Measurements from ENCODE around the gene ZP1. TPM values are rescaled to one million over a fixed set of nuclear protein-coding genes. Genes with fewer than 3 reads are reported as not detected.
"Not testable (repeated sequence)": the region's sequence is repeated elsewhere in the genome, so short reads cannot be mapped to it uniquely, and the experiment has no call there.

The ZP1 gene
- polyA plus RNA-seq, 3 donors, result 0.33 to 1.5 (median 0.79) TPM

DNA sequence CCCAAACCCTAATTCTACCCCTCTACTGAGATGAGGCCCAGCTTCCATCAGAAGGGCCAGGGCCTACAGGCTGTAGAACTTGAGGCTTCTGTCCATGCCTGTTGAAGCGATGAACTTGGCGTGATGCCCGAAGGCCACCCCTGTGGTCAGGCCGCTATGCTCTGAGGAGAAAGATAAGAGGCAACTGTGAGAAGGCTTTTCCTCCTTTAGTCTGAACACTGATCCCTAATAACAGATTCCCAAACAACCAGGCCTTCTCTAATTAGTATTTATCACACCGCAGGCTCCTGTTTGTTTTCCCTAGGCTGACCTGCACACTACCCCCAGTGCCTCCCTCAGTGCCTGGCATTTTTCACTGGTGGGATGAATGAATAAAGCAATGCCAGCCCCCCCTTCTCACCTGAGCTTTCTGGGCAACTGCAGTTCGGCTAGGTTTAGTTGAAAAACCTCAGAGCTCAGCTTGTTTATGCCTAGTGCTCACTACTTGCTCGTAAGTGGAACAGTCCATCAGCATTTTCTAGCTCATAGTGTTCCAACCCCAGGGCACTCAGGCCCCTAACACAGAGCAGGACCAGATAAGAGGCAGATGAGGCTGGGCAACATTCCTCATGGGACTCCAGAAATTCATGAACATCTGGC, 23.9 kb downstream of the ZP1 start:
- H3K27ac ChIP-seq (ENCODE audit: low read depth, low read length), result no peak overlapping the region
- WGBS, 3 donors, result 61 to 78% (median 73%) methylated on average over 7 of the region's 7 CpGs

GRCh38 chr11:60895687-60896086, 28.3 kb downstream of the ZP1 start:
- 79 to 94% (median 79%) methylated on average over 5 of the region's 5 CpGs for whole genome bisulfite sequencing, 3 donors
- no peak overlapping the region for H3K27ac ChIP-seq (ENCODE audit: low read depth, low read length)

DNA sequence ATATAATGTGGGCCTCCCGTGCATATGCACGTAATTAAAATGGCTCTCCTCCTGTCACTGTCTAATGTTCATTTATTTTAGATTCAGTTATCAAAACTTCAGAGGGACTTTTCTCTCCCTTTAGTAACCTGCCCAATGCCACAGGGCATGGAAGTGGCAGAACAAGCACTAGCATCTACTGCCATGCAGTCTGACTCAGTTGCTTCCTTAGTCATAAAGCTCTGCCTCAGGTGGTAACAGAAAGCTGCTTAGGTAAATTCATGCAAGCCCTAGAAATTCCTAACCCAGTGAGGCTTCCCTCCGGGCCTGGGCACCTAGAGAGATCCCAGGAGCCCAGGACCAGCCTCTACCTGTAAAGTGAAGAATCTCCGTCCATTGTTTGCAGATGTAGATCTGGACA, 30.2 kb downstream of the ZP1 start:
- WGBS, 3 donors, result 86 to 94% (median 93%) methylated on average over 4 of the region's 4 CpGs

GRCh38 chr11:60899046-60899936, 31.9 kb downstream of the ZP1 start:
- WGBS, 3 donors, result 60 to 64% (median 61%) methylated on average over 12 of the region's 12 CpGs
- no peak overlapping the region for H3K27ac ChIP-seq (ENCODE audit: low read depth, low read length)

More for the DNA sequence above, 30.2 kb downstream of the ZP1 start:
- H3K27ac ChIP-seq (ENCODE audit: low read depth, low read length), result no peak overlapping the region

DNA sequence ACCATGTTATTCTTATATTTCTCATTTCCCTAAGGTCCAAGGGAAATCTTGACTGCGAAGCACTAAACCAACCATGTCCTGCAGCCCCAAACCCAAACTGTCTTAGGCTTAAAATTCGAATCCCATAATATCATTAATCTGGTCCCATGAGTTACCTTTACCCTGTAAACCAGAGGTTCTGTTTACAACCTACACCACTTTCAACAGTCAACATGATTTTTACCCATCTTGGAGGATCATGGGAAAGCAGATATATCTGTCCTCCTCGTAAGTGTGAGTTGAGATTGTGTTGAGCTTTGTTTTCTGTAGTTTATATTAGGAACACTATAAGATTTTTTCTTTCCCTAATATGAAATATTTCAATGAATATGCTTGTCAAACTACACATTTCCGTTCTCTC, 32.6 kb downstream of the ZP1 start:
- 66 to 84% (median 76%) methylated on average over 4 of the region's 4 CpGs for WGBS, 3 donors
- no peak overlapping the region for H3K27ac ChIP-seq (ENCODE audit: low read depth, low read length)

DNA sequence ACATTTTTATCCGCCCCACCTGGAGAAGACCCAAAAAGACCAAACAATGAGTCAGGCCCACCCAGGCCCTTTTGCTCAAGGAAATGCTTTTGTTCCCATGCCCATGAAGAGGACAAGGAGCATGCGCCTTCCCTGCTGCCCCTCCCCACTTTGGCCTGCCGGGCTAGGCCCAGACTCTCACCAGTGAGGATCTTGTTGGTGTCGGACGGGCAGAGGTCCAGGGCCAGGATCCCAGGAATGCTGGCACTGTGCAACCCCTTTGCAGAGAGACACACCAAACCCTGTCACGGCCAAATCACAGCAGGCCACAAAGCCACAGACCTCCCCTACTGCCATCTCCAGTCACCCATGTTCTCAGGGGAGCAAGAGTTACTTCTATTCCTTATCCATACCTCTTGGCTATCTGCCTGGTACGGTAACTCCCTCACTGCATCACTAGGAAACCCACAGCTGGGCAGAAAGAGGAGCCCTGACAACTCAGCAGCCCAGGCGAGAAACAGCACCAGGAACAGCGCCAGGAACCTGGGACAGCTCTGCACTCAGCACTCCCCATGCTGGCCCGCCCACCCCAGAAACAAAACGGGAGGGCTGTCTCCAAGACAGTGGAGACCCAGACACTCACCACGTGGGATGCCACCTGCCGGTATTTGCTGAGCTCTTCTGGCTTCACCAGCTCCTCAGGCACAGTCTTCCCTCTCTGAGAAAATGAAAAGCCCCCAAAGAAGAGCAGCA, 33.5 kb downstream of the ZP1 start:
- H3K27ac ChIP-seq (ENCODE audit: low read depth, low read length), result no peak overlapping the region
- WGBS, 3 donors, result 74 to 82% (median 80%) methylated on average over 13 of the region's 13 CpGs

GRCh38 chr11:60902625-60903024, 35.3 kb downstream of the ZP1 start:
- no peak overlapping the region for H3K27ac ChIP-seq (ENCODE audit: low read depth, low read length)
- WGBS, 3 donors, result 88 to 91% (median 89%) methylated on average over 11 of the region's 11 CpGs

DNA sequence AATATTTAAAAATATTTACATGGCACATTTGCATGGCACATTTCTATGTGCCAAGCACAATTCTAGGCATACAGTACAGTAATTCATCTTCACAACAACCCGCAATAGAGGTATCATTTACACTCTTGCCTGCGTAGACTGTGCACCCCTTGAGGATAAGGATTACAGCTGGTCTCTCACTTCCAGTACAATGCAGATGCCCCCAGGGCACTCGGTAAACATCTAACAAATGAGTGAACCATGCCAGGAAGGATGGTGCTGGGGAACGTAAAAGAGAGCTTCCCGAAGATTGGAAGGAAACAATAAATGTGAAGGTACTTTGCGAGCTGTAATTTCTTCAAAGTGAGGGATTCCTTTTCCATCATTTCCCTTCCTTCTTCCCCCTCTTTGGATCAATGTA, 37.7 kb downstream of the ZP1 start:
- no peak overlapping the region for H3K27ac ChIP-seq (ENCODE audit: low read depth, low read length)
- 38 to 43% (median 41%) methylated on average over 6 of the region's 6 CpGs for WGBS, 3 donors

DNA sequence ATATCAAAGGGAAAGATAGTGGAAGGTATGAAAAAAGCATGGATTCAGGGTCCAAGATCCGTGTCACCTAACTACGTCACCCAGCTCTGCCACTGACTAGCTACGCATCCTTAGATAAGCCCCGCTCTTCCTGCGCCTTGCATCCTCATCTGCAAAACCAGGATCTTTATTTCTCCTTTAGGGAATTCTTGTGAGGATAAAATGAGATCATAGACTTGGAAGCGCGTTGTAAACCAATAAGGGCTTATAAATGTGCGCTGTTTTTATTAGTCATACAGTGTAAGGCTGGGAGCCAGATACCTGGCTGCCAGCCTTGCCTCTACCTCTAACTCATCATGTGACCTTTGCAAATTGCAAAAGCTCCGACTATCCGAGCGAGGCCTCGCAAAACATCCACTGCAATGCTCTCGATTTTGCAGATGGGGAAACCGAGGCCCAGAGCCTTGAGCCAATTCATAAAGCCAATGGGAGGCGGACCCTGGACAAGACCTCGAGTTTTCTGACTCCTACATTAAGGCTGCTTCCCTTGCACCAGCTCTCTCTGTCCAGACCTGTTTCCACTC, 38.3 kb downstream of the ZP1 start:
- 4 to 8% (median 5%) methylated on average over 16 of the region's 16 CpGs for WGBS, 3 donors
- no peak overlapping the region for H3K27ac ChIP-seq (ENCODE audit: low read depth, low read length)

DNA sequence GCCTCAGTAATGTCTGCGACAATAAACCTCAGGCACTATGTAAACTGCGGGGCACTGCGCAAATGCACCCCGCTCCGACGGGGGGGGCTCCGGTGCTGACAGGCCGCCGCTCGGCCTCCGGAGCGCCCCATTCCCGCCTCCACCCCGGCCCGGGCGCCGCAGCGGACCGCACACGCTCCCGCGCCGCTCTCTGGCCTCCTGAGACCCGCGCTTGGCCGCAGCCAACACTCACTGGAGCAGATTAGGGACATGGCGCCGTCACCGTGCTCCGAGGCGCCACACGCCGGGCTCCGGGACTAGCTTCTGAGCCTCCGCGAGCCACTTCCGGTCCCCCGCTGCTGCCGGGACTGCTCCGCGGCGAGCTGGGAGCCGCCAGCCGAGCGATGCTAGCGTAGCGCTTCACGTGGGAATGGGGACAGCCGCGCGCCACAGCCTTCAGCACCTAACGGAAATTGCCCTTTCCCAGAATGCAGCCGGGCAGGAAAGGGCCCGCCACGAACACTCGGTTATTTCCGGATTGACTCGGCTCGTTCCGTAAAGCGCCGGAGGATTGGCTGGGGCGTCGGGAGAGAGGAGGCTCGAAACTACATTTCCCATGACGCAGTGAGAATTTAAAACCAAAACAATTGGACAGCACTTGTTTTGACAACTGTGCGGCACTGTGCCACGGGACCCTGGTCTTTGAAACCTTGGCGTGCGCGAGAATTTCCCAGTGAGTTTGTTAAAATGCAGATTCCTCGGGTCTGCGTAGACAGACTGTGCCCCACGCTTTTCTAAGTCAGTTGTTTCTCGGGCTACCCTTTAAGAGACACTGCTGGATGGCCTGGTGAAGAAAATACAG, 39.0 kb downstream of the ZP1 start, which contains the start of gene PRPF19:
Gene PRPF19, minus strand, starts transcription at position 454 of the 841 bp plus-strand sequence. Its CDS starts 203 bp downstream, at position 251.
- H3K27ac ChIP-seq (ENCODE audit: low read depth, low read length), result peak within 1 kb of the TSS; percentile 51
- 0% methylated on average over 75 of the region's 75 CpGs for WGBS, 3 donors

- H3K27ac ChIP-seq (ENCODE audit: low read depth, low read length), result no peak overlapping the region
- 28 to 71% (median 41%) methylated on average over 1 of the region's 1 CpG for WGBS, 3 donors
Measured at GRCh38 chr11:60908803-60909202, 41.5 kb downstream of the ZP1 start.

DNA sequence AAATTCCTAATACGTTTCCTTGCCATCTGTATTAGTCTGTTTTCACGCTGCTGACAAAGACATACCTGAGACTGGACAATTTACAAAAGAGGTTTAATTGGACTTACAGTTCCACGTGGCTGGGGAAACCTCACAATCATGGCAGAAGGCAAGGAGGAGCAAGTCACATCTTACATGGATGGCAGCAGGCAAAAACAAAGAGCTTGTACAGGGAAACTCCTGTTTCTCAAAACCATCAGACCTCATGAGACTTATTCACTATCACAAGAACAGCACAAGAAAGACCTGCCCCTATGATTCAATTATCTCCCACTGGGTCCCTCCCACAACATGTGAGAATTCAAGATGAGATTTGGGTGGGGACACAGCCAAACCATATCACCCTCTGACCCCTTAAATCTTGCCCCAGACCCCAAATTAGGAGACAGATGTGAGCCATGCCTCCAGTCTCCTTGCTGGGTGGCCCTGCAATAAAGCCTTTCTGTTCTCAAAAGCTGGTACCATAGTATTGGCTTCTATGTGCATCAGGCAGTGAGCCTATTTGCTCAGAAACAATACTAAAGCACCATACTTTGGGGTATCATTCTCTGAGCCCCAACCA, 42.4 kb downstream of the ZP1 start:
- WGBS, 3 donors, result 56 to 72% (median 66%) methylated on average over 3 of the region's 3 CpGs
- H3K27ac ChIP-seq (ENCODE audit: low read depth, low read length), result not testable (repeated sequence)

DNA sequence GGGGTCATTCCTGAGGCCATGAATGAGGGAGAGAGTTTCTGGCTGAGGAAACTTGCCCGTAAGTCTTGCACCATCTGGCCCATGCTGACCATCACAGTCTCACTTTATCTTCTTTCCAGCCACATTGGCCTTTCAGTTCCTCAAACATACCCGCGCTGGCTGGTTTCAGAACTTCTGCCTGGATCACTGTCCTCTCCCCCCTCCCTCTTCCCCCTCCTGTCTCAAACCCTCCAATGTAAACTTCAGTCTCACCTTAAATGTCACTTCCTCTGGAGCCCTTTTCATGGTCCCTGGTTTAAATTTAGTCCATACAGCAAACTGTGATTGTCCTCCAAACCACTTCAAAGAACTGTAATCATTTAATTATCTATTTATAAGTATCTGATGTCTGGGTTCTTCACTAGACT, 42.9 kb downstream of the ZP1 start:
- no peak overlapping the region for H3K27ac ChIP-seq (ENCODE audit: low read depth, low read length)
- WGBS, 3 donors, result 72 to 76% (median 74%) methylated on average over 3 of the region's 3 CpGs

DNA sequence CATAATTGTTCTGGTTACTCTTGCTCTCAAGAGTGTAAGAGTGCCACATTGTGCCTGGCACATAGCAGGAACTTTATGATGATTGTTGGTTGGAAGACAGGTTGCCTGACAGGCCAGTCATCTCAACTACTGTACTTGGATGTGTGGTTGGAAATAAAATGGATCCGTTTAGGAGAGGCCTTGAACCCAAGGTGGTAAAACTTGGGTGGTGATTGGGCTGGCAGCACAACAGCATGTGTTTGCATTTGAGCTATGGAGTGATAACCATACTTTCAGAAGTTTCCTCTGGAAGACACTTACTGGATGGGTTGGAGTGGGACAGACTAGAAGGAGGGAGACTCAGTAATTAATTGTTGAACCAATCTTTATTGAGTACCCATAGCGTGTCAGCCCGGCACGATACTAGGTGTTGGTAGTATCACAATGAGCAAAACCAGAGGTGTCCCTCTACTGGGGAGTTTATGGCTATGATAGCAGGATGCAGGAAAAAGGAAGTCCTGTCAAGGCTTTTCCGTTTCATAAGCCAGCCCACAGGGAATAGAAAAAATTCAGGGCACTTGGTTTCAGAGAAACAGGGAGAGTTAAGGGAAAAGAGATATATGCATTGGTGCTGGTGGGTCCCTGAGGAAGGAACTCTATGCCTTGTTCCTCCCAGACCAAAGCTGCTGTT, 43.5 kb downstream of the ZP1 start:
- H3K27ac ChIP-seq (ENCODE audit: low read depth, low read length), result no peak overlapping the region

GRCh38 chr11:60912223-60912850, 45.0 kb downstream of the ZP1 start:
- no peak overlapping the region for H3K27ac ChIP-seq (ENCODE audit: low read depth, low read length)
- 67 to 73% (median 72%) methylated on average over 12 of the region's 12 CpGs for WGBS, 3 donors

More for the DNA sequence above, 43.5 kb downstream of the ZP1 start:
- 50 to 61% (median 50%) methylated on average over 5 of the region's 5 CpGs for WGBS, 3 donors

- 63 to 79% (median 74%) methylated on average over 22 of the region's 22 CpGs for WGBS, 3 donors
- H3K27ac ChIP-seq (ENCODE audit: low read depth, low read length), result no peak overlapping the region
Measured at GRCh38 chr11:60912851-60913528, 45.6 kb downstream of the ZP1 start.

Measured in adipose tissue (tissue), 3 donors.